Measurements from ENCODE around the gene CCL22. TPM values are rescaled to one million over a fixed set of nuclear protein-coding genes. Genes with fewer than 3 reads are reported as not detected.
"Not testable (repeated sequence)": the region's sequence is repeated elsewhere in the genome, so short reads cannot be mapped to it uniquely, and the experiment has no call there.

CCL22 gene
- total and polyA plus RNA-seq, 4 experiments from 2014 or later = 0.26 TPM; not detected in 3

DNA sequence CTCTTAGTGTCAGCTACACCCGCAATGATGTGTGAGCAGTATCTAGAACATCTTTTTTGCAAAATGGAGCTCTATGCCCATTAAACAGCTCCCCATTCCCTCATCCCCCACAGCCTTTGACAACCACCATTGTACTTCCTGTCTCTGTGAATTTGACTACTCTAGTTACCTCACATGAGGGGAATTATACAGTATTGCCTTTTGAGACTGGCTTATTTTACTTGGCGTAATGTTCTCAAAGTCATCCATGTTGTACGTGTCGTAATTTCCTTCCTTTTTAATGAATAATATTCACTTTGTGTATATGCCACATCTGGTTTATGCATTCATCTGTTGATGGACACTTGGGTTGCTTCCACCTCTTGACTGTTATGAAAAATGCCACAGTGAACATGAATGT, 23.2 kb upstream of the CCL22 start:
- Mint-ChIP-seq H3K4me1 (no peaks in the 10 kb centered on the region), H3K4me3 (no peak overlapping the region), H3K27ac (no peak overlapping the region), H3K9me3 (peaks cover 0 to 12% (median 8%) of the 10 kb centered on the region in 8 donors), H3K36me3 (peaks cover 0 to 5% of the 10 kb centered on the region in 2 donors), H3K27me3 (peaks cover 7 to 13% of the 10 kb centered on the region in 2 donors)
- H3K9me3 ChIP-seq (ENCODE audit: control insufficient read depth in 1 of 2, low read length in 2 of 2) = peaks cover 0 to 4% of the 10 kb centered on the region in 2 donors
- ChIA-PET POLR2A (ENCODE audit: partially characterized antibody) (no interaction called here), CTCF (ENCODE audit: partially characterized antibody) (no interaction called here)
- no peaks in the 10 kb centered on the region for H3K36me3 ChIP-seq (ENCODE audit: insufficient read depth, low read length)
- H3K4me3 ChIP-seq (ENCODE audit: low read length in 2 of 2) = no peak overlapping the region
- H3K27me3 ChIP-seq (ENCODE audit: insufficient read depth, low read length) = no peaks in the 10 kb centered on the region
- intact Hi-C loops (cut with micrococcal nuclease) = no loop called here
- DNase-seq = no peak
- H3K4me1 ChIP-seq (ENCODE audit: insufficient read depth, low read length) = no peaks in the 10 kb centered on the region
- no peak overlapping the region for H3K27ac ChIP-seq (ENCODE audit: low read depth, low read length)

DNA sequence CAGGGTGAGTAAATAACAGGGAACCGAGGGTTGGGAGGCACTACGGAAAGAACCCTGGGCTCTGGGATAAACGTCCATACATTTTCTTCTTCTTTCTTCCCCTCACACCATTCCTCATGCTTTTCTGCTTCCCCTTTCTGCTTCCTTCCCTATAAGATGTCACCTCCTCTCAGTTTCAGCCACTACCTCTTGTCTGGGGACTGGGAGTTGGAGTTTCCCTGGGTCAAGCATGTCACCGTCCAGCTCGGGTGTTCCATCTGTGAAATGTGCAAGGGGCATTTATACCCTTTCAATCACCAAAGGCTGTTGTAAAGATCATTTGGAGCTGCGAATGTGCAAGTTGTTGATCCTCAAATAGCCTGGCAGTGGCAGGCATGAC, 17.5 kb upstream of the CCL22 start:
- peaks cover 0 to 7% (median 0%) of the 10 kb centered on the region in 8 donors for H3K9me3 Mint-ChIP-seq
- intact Hi-C loops (cut with micrococcal nuclease) = no loop called here

DNA sequence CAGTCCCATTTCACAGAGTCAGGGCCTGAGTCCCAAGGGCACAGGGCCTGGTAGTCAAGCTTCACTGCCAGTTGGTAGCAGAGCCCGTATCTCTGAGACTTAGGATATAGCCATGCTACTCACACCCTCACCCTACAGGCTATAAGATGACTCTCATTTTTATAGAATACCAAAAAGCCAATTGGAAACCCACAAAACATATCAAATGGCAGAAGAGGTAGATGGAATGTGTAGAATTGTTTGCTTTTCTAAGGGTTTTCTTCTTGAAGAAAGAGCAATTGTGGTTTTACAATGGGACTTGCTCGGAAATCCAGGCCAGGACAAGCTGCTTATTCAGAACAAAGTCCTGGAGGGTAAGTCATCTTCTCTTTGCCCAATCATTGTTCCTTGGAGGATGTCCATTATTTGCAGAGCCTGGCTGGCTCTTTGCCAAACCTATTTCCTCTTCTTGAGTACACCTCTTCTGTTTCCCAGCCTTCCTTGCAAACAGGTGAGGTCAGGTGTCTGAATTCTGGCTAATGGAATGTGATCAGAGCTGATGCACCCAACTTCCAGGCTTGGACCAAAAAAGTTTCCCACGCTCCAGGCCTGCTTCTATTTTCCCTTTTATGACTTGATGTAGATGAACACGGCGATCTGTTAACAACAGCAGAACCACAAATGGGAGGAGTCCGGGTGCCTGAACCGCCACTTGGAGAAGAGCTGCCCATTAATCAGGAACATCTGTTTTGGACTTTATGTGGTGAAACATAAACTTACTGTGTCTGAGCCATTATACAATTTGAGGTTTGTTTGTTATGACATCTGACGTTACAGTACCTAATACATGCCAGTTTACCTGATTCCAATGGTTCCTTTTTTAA, 16.9 kb upstream of the CCL22 start:
- DNase-seq = no peak

More for the DNA sequence above, 17.5 kb upstream of the CCL22 start:
- H3K4me1 ChIP-seq (ENCODE audit: insufficient read depth, low read length) = peaks cover 7% of the 10 kb centered on the region
- peaks cover 30 to 40% of the 10 kb centered on the region in 2 donors for H3K27me3 Mint-ChIP-seq
- no peak overlapping the region for H3K4me3 ChIP-seq (ENCODE audit: low read length in 2 of 2)
- H3K36me3 Mint-ChIP-seq = no peaks in the 10 kb centered on the region
- no peak for DNase-seq
- POLR2A ChIA-PET (ENCODE audit: partially characterized antibody) = no interaction called here
- no peak overlapping the region for H3K4me3 Mint-ChIP-seq
- no peak overlapping the region for H3K27ac ChIP-seq (ENCODE audit: low read depth, low read length)
- H3K36me3 ChIP-seq (ENCODE audit: insufficient read depth, low read length) = no peaks in the 10 kb centered on the region
- CTCF ChIA-PET (ENCODE audit: partially characterized antibody) = no interaction called here
- H3K27ac Mint-ChIP-seq = no peak overlapping the region
- peaks cover 7 to 10% (median 9%) of the 10 kb centered on the region in 4 donors for H3K4me1 Mint-ChIP-seq
- H3K27me3 ChIP-seq (ENCODE audit: insufficient read depth, low read length) = no peaks in the 10 kb centered on the region
- H3K9me3 ChIP-seq (ENCODE audit: control insufficient read depth in 1 of 2, low read length in 2 of 2) = no peaks in the 10 kb centered on the region

DNA sequence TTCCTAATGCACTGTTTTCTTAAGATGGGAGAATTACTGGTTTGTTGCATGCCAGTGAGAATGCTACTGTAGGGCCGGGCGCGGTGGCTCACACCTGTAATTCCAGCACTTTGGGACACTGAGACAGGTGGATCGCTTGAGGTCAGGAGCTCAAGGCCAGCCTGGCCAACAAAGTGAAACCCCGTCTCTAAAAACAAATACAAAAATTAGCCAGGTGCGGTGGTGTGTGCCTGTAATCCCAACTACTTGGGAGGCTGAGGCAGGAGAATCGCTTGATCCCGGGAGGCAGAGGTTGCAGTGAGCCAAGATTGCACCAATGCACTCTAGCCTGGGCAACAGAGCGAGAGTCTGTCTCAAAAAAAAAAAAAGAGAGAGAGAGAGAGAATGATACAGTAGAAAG, 16.0 kb upstream of the CCL22 start:
- H3K36me3 ChIP-seq (ENCODE audit: insufficient read depth, low read length); H3K4me3 Mint-ChIP-seq; H3K27ac ChIP-seq (ENCODE audit: low read depth, low read length); H3K4me1 ChIP-seq (ENCODE audit: insufficient read depth, low read length); DNase-seq; H3K9me3 ChIP-seq (ENCODE audit: control insufficient read depth in 1 of 2, low read length in 2 of 2); H3K27me3 ChIP-seq (ENCODE audit: insufficient read depth, low read length); intact Hi-C loops (cut with micrococcal nuclease); CTCF ChIA-PET (ENCODE audit: partially characterized antibody); H3K9me3 Mint-ChIP-seq; H3K4me1 Mint-ChIP-seq; H3K36me3 Mint-ChIP-seq; POLR2A ChIA-PET (ENCODE audit: partially characterized antibody); H3K4me3 ChIP-seq (ENCODE audit: low read length in 2 of 2): not testable (repeated sequence)
- Mint-ChIP-seq H3K27me3 (peaks cover 37 to 50% of the 10 kb centered on the region in 2 donors), H3K27ac (peak overlapping the region in 1 of 7 donors; percentile 48)

More for the DNA sequence above, 16.9 kb upstream of the CCL22 start:
- H3K9me3 Mint-ChIP-seq = peaks cover 0 to 7% (median 0%) of the 10 kb centered on the region in 8 donors
- H3K4me1 Mint-ChIP-seq = peaks cover 7 to 10% (median 9%) of the 10 kb centered on the region in 4 donors
- Histone ChIP-seq H3K4me3 (ENCODE audit: low read length in 2 of 2) (no peak overlapping the region), H3K4me1 (ENCODE audit: insufficient read depth, low read length) (peaks cover 7% of the 10 kb centered on the region), H3K36me3 (ENCODE audit: insufficient read depth, low read length) (no peaks in the 10 kb centered on the region), H3K9me3 (ENCODE audit: control insufficient read depth in 1 of 2, low read length in 2 of 2) (no peaks in the 10 kb centered on the region), H3K27ac (ENCODE audit: low read depth, low read length) (no peak overlapping the region), H3K27me3 (ENCODE audit: insufficient read depth, low read length) (no peaks in the 10 kb centered on the region)
- peaks cover 30 to 41% of the 10 kb centered on the region in 2 donors for H3K27me3 Mint-ChIP-seq
- peak overlapping the region in 1 of 7 donors; percentile 17 for H3K27ac Mint-ChIP-seq
- no peak overlapping the region for H3K4me3 Mint-ChIP-seq
- ChIA-PET CTCF (ENCODE audit: partially characterized antibody) (no interaction called here), POLR2A (ENCODE audit: partially characterized antibody) (no interaction called here)
- intact Hi-C loops (cut with micrococcal nuclease) = no loop called here
- H3K36me3 Mint-ChIP-seq = no peaks in the 10 kb centered on the region

DNA sequence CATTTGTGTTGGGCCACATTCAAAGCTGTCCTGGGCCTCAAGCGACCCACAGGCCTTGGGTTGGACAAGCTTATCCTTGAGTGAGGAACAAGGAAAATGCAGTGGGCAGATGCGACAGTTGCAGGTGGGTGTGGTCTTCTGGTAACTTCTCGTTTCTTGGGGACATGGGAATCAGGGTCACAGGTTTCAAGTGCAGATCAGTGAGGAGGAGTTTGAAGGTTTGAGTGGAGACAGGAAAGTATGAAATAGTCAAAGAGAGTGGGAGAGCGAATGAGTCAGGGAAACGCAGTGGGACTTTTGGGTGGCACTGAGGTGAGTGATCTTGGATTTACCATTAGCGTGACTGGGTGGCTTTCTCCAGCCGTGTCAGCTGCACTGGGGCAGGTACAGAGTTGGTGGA, 15.4 kb upstream of the CCL22 start:
- Mint-ChIP-seq H3K36me3 (no peaks in the 10 kb centered on the region), H3K4me3 (no peak overlapping the region), H3K9me3 (peaks cover 0 to 4% (median 3%) of the 10 kb centered on the region in 8 donors), H3K4me1 (peaks cover 7 to 10% (median 9%) of the 10 kb centered on the region in 4 donors), H3K27ac (peak overlapping the region in 2 of 7 donors; percentile 8 to 48), H3K27me3 (peaks cover 42 to 57% of the 10 kb centered on the region in 2 donors)
- no peaks in the 10 kb centered on the region for H3K9me3 ChIP-seq (ENCODE audit: control insufficient read depth in 1 of 2, low read length in 2 of 2)
- CTCF ChIA-PET (ENCODE audit: partially characterized antibody) = no interaction called here
- no peak overlapping the region for H3K27ac ChIP-seq (ENCODE audit: low read depth, low read length)
- H3K27me3 ChIP-seq (ENCODE audit: insufficient read depth, low read length) = no peaks in the 10 kb centered on the region
- H3K4me3 ChIP-seq (ENCODE audit: low read length in 2 of 2) = no peak overlapping the region
- no peak for DNase-seq
- no peaks in the 10 kb centered on the region for H3K36me3 ChIP-seq (ENCODE audit: insufficient read depth, low read length)
- intact Hi-C loops (cut with micrococcal nuclease) = no loop called here
- peaks cover 7% of the 10 kb centered on the region for H3K4me1 ChIP-seq (ENCODE audit: insufficient read depth, low read length)
- POLR2A ChIA-PET (ENCODE audit: partially characterized antibody) = no interaction called here

DNA sequence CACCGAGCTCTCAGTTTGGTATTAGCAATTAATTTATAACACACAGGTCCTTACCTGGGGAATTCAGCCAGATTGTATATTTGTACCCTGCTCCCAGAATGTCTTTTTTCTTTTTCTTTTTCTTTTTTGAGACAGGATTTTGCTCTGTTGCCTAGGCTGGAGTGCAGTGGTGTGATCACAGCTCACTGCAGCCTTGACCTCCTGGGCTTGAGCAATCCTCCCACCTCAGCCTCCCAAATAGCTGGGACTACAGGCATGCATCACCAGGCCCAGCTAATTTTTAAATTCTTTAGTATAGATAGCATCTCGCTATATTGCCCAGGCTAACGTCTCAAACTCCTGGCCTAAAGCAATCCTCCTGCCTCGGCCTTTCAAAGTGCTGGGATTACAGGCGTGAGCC, 14.5 kb upstream of the CCL22 start:
- DNase-seq; H3K4me3 Mint-ChIP-seq; H3K27ac ChIP-seq (ENCODE audit: low read depth, low read length); H3K4me3 ChIP-seq (ENCODE audit: low read length in 2 of 2); H3K27me3 ChIP-seq (ENCODE audit: insufficient read depth, low read length); H3K9me3 Mint-ChIP-seq; H3K36me3 ChIP-seq (ENCODE audit: insufficient read depth, low read length); H3K27ac Mint-ChIP-seq; intact Hi-C loops (cut with micrococcal nuclease); H3K4me1 ChIP-seq (ENCODE audit: insufficient read depth, low read length); POLR2A ChIA-PET (ENCODE audit: partially characterized antibody); H3K9me3 ChIP-seq (ENCODE audit: control insufficient read depth in 1 of 2, low read length in 2 of 2); H3K36me3 Mint-ChIP-seq: not testable (repeated sequence)
- CTCF ChIA-PET (ENCODE audit: partially characterized antibody) = interaction anchor here (1.1 kb wide), 1 partner anchor 75 kb away, joined by 3 read pairs; no protein-coding TSS in a partner anchor
- peaks cover 8 to 15% (median 12%) of the 10 kb centered on the region in 4 donors for H3K4me1 Mint-ChIP-seq
- H3K27me3 Mint-ChIP-seq = peaks cover 40 to 64% of the 10 kb centered on the region in 2 donors

DNA sequence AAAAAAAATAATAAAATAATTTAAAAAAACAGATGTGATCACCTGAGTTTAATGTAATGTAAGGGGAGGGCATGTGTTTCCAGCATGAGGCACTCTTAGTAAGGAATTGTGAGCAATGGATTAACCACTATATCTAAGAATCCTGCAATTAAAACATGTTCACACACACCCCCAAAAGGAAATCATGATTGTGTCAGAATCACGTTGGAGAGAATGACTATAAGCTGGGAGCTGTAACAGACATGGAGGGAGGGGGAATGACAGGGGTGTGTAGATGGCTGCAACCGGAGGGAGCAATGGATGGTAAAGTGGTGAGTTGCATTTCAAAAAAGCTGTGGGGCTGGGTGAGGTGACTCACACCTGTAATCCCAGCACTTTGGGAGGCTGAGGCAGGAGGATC, 13.6 kb upstream of the CCL22 start:
- Histone ChIP-seq H3K27ac (ENCODE audit: low read depth, low read length) (no peak overlapping the region), H3K27me3 (ENCODE audit: insufficient read depth, low read length) (peaks cover 4% of the 10 kb centered on the region), H3K36me3 (ENCODE audit: insufficient read depth, low read length) (no peaks in the 10 kb centered on the region), H3K9me3 (ENCODE audit: control insufficient read depth in 1 of 2, low read length in 2 of 2) (no peaks in the 10 kb centered on the region), H3K4me3 (ENCODE audit: low read length in 2 of 2) (no peak overlapping the region), H3K4me1 (ENCODE audit: insufficient read depth, low read length) (peaks cover 7% of the 10 kb centered on the region)
- no peak for DNase-seq
- H3K36me3 Mint-ChIP-seq = no peaks in the 10 kb centered on the region
- peak overlapping the region in 1 of 8 donors; percentile 26 for H3K4me3 Mint-ChIP-seq
- ChIA-PET POLR2A (ENCODE audit: partially characterized antibody) (interaction anchor here (0.6 kb wide), 1 partner anchor 346 kb away, joined by 3 read pairs; no protein-coding TSS in a partner anchor), CTCF (ENCODE audit: partially characterized antibody) (interaction anchor here (1.1 kb wide), 1 partner anchor 74 kb away, joined by 3 read pairs; no protein-coding TSS in a partner anchor)
- H3K9me3 Mint-ChIP-seq = peaks cover 0 to 4% (median 2%) of the 10 kb centered on the region in 8 donors
- peaks cover 42 to 68% of the 10 kb centered on the region in 2 donors for H3K27me3 Mint-ChIP-seq
- no peak overlapping the region for H3K27ac Mint-ChIP-seq
- peaks cover 12 to 17% (median 14%) of the 10 kb centered on the region in 4 donors for H3K4me1 Mint-ChIP-seq
- intact Hi-C loops (cut with micrococcal nuclease) = no loop called here

Data from CD4-positive, alpha-beta memory T cell (primary cell).